Stimulated activated CD8-positive, alpha-beta memory T cell treated with anti-CD3 and anti-CD28 coated beads, Interleukin-12 subunit alpha, Interleukin-12 subunit beta, amount 100 ng/mL, for 1 hour (primary cell): Measurements from ENCODE around the gene VPS36.
"Not testable (repeated sequence)": the region's sequence is repeated elsewhere in the genome, so short reads cannot be mapped to it uniquely, and the experiment has no call there.

ENCODE experiments used
- DNase-seq: peaks from one replicate; pipeline ENCODE4 v3.0.0-alpha.2; 2020; ENCODE audit warnings: low read depth

VPS36 gene

GRCh38 chr13:52432456-52432855, 18.0 kb downstream of the VPS36 start:
- no peak for DNase-seq

GRCh38 chr13:52428295-52428694, 22.1 kb downstream of the VPS36 start:
- DNase-seq = no peak

GRCh38 chr13:52421216-52421615, 29.2 kb downstream of the VPS36 start:
- DNase-seq = no peak

- no peak for DNase-seq
Observed at GRCh38 chr13:52419080-52419479, 31.4 kb downstream of the VPS36 start.

GRCh38 chr13:52414963-52415362, 35.5 kb downstream of the VPS36 start:
- DNase-seq = no peak

- no peak for DNase-seq
Observed at GRCh38 chr13:52414051-52414450, 36.4 kb downstream of the VPS36 start.

GRCh38 chr13:52412128-52412527, 38.3 kb downstream of the VPS36 start:
- DNase-seq = no peak

- DNase-seq = no peak
Observed at GRCh38 chr13:52411629-52412028, 38.8 kb downstream of the VPS36 start.

GRCh38 chr13:52408071-52408658, 42.3 kb downstream of the VPS36 start:
- not testable (repeated sequence) for DNase-seq

- not testable (repeated sequence) for DNase-seq
Observed at GRCh38 chr13:52407436-52407835, 43.0 kb downstream of the VPS36 start.

GRCh38 chr13:52406629-52407028, 43.8 kb downstream of the VPS36 start:
- no peak for DNase-seq

- no peak for DNase-seq
Observed at GRCh38 chr13:52405767-52406494, 44.5 kb downstream of the VPS36 start, which contains the start of gene THSD1. Gene THSD1, minus strand, starts transcription at chr13:52406172. Its CDS starts 3,572 bp downstream, at chr13:52402600.

GRCh38 chr13:52405369-52405766, 45.1 kb downstream of the VPS36 start:
- DNase-seq = no peak

- DNase-seq = no peak
Observed at GRCh38 chr13:52399708-52400107, 50.7 kb downstream of the VPS36 start.

- no peak for DNase-seq
Observed at GRCh38 chr13:52399046-52399445, 51.4 kb downstream of the VPS36 start.

GRCh38 chr13:52395704-52396103, 54.7 kb downstream of the VPS36 start:
- no peak for DNase-seq

GRCh38 chr13:52394586-52394985, 55.8 kb downstream of the VPS36 start:
- no peak for DNase-seq

- no peak for DNase-seq
Observed at GRCh38 chr13:52393572-52394357, 56.7 kb downstream of the VPS36 start.

- no peak for DNase-seq
Observed at GRCh38 chr13:52387721-52388120, 62.7 kb downstream of the VPS36 start.

GRCh38 chr13:52385870-52386269, 64.6 kb downstream of the VPS36 start:
- no peak for DNase-seq

- no peak for DNase-seq
Observed at GRCh38 chr13:52383366-52383765, 67.1 kb downstream of the VPS36 start.

- DNase-seq = no peak
Observed at GRCh38 chr13:52378312-52378711, 72.1 kb downstream of the VPS36 start.

GRCh38 chr13:52377898-52378297, 72.5 kb downstream of the VPS36 start:
- DNase-seq = no peak
